Measurements from ENCODE around the gene IGSF21. TPM values are rescaled to one million over a fixed set of nuclear protein-coding genes. Genes with fewer than 3 reads are reported as not detected.
A peak's percentile ranks its signal among the peaks of the same experiment; 100 is the strongest.

The IGSF21 gene
- total RNA-seq, 1 donor from 2014 or later, result 0.35 TPM

DNA sequence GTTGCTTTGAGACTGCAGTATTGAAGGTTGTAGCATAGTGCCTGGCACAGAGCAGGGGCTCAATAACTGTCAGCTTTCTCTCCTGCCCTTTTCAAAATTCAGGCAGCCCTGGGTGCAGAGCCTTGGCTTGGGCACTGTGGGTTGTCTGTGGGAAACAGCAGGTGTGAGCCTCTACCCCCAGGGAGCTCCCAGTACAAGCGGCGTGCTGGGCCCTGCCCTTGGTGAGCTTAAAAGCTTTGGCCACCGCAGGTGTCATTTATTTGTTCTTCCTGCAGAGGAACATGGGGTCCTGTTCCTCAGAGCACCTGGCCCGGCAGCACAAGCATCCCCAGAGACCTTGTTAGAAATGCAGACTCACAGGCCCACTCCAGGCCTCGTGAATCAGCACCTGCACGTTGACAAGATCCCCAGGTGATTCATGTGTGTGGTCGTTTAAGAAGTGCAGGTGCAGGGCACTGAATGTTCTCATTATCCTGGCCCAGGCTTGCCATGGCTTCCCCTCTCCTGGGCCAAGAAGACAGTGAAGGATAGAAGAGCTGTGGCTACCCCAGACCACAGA, 29.9 kb upstream of the IGSF21 start:
- H3K27me3 Mint-ChIP-seq (ENCODE audit: low read depth), result peaks cover 41% of the 10 kb centered on the region
- peaks cover 5% of the 10 kb centered on the region for H3K4me1 Mint-ChIP-seq
- TF ChIP-seq, protein P1, sequence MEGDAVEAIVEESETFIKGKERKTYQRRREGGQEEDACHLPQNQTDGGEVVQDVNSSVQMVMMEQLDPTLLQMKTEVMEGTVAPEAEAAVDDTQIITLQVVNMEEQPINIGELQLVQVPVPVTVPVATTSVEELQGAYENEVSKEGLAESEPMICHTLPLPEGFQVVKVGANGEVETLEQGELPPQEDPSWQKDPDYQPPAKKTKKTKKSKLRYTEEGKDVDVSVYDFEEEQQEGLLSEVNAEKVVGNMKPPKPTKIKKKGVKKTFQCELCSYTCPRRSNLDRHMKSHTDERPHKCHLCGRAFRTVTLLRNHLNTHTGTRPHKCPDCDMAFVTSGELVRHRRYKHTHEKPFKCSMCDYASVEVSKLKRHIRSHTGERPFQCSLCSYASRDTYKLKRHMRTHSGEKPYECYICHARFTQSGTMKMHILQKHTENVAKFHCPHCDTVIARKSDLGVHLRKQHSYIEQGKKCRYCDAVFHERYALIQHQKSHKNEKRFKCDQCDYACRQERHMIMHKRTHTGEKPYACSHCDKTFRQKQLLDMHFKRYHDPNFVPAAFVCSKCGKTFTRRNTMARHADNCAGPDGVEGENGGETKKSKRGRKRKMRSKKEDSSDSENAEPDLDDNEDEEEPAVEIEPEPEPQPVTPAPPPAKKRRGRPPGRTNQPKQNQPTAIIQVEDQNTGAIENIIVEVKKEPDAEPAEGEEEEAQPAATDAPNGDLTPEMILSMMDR (conservative IDR thresholded peaks at IDR 0.05), result no peak
- H3K27ac Mint-ChIP-seq (ENCODE audit: unreplicated experiment), result peak overlapping the region; percentile 78
- no peaks in the 10 kb centered on the region for H3K9me3 Mint-ChIP-seq
- H3K36me3 Mint-ChIP-seq (ENCODE audit: low read depth), result no peaks in the 10 kb centered on the region
- DNase-seq (ENCODE audit: low read depth, low spot score), result no peak
- H3K4me3 Mint-ChIP-seq, result no peak overlapping the region

DNA sequence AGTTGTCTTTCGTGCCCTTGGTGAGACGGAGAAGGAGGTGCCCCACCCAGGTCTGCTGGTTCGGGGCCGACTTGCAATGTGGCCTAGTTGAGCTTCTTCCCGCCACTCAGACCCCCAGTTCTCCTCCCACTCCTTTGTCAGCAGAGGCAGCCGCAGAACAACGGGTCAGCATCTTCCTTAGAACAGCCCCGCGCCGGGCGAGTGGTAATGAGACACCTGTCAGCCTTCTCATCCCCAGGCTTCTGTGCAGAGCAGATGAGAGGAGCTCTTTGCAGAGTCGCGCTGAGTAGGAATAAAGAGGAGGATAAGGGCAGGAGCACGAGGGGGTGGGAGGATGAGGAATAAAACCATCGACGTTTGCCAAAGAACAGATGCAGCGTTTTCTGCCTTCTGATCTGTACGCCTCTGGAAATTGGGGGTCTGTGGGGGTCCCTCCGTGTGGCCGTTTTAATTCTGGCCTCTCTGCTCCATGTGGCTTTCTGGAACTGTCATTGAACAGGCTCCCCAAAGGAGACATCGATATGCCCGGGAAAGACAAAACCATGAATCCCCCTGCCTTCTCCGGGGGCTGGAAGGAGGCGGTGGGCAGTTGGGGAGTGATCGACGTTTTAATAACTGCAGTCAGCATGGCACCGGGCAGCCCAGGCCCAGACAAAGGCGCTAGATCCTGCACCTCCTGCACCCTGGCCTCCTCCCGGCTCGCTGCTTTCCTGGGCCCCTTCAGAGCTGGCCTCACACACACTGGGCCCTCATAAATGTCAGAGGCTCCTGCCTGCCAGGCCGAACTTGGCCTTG, 27.5 kb upstream of the IGSF21 start:
- Mint-ChIP-seq H3K27me3 (ENCODE audit: low read depth) (peaks cover 36% of the 10 kb centered on the region), H3K9me3 (no peaks in the 10 kb centered on the region)

DNA sequence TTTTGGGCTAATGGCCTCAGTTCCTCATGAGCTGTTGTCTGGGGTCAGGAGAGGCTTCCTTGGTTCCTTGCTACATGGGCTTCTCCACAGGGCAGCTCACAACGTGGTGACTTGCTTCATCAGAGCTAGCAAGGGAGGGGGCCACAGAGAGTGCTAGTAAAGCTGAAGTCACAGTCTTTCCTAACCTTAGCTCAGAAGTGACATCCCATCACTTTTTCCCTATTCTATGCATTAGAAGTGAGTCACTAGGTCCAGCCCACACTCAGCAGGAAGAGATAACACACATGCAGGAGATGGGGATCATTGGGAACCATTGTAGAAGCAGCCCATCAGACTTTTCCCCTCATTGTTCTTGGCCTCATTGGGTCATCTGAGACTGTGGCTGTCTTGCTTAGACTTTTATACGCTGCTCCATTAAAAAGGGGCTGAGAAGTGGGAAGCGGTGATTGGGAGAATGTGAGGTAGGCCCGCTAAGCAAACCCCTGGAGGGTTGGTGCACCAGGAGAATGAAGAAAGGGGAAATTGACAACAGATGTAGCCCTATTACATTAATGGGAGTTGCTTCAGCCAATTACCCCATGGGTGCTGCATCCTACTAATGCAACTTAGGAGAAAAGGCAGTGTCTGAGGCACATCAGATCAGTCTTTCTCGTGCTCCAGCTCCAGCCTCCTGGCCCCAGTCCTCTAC, 22.1 kb upstream of the IGSF21 start:
- H3K27me3 Mint-ChIP-seq (ENCODE audit: low read depth), result peaks cover 26% of the 10 kb centered on the region
- no peak for DNase-seq (ENCODE audit: low read depth, low spot score)

More for the DNA sequence above, 27.5 kb upstream of the IGSF21 start:
- TF ChIP-seq, protein P1 (conservative IDR thresholded peaks at IDR 0.05), result no peak
- no peak overlapping the region for H3K4me3 Mint-ChIP-seq
- peaks cover 5% of the 10 kb centered on the region for H3K4me1 Mint-ChIP-seq
- DNase-seq (ENCODE audit: low read depth, low spot score), result no peak
- H3K36me3 Mint-ChIP-seq (ENCODE audit: low read depth), result no peaks in the 10 kb centered on the region
- H3K27ac Mint-ChIP-seq (ENCODE audit: unreplicated experiment), result no peak overlapping the region

DNA sequence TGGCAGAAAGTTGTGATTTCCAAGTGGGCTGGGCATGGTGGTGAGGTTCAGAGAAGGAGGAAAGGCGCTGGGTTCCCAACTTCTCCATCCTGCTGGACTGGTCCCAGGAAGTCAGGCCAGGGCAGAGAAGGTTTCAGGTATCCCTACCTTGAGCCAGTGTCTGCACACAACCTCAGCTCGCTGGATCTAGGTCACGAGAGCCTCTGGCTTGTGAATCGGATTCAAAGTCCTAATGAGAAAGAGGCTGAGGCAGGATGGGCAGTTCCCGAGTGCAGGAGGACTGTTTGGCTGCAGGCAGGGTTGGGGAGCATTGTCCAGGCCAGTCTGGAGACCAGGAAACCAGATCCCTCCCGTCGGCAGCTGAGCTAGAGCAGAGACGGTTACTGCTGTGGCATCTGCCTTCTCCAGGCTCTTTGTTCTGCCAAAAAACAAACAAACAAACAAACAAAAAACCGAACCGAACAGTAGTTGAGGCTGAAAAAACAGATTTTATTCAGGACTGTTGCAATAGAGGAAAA, 19.5 kb upstream of the IGSF21 start:
- H3K36me3 Mint-ChIP-seq (ENCODE audit: low read depth), result no peaks in the 10 kb centered on the region
- TF ChIP-seq, protein P1 (conservative IDR thresholded peaks at IDR 0.05), result no peak
- no peak overlapping the region for H3K27ac Mint-ChIP-seq (ENCODE audit: unreplicated experiment)
- no peak for DNase-seq (ENCODE audit: low read depth, low spot score)
- peaks cover 29% of the 10 kb centered on the region for H3K27me3 Mint-ChIP-seq (ENCODE audit: low read depth)
- peaks cover 12% of the 10 kb centered on the region for H3K4me1 Mint-ChIP-seq
- H3K9me3 Mint-ChIP-seq, result no peaks in the 10 kb centered on the region
- H3K4me3 Mint-ChIP-seq, result no peak overlapping the region

More for the DNA sequence above, 22.1 kb upstream of the IGSF21 start:
- TF ChIP-seq, protein P1 (conservative IDR thresholded peaks at IDR 0.05), result no peak
- Mint-ChIP-seq H3K4me1 (peaks cover 2% of the 10 kb centered on the region), H3K4me3 (no peak overlapping the region), H3K36me3 (ENCODE audit: low read depth) (no peaks in the 10 kb centered on the region), H3K27ac (ENCODE audit: unreplicated experiment) (no peak overlapping the region), H3K9me3 (no peaks in the 10 kb centered on the region)

DNA sequence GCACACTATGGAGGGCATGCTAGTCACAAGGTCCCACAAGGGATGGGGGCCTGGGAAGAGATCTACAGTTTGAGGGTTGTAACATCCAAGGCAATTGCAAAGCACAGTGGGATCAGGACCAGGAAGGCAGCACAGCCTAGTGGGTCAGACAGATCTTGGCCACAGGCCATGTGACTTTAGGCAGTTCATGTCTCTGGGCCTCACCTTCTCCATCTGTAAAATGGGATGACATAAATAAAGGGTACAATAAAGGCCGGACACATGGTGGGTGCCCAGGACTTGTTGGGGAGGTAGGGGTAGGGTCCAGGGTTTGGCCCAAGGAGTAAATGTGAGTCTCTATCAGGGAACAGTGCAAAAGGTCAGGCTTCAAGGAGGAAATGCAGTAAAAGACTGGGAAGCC, 18.1 kb upstream of the IGSF21 start:
- H3K27me3 Mint-ChIP-seq (ENCODE audit: low read depth), result peaks cover 31% of the 10 kb centered on the region
- TF ChIP-seq, protein P1 (conservative IDR thresholded peaks at IDR 0.05), result no peak
- no peaks in the 10 kb centered on the region for H3K9me3 Mint-ChIP-seq
- no peaks in the 10 kb centered on the region for H3K36me3 Mint-ChIP-seq (ENCODE audit: low read depth)
- no peak overlapping the region for H3K27ac Mint-ChIP-seq (ENCODE audit: unreplicated experiment)
- DNase-seq (ENCODE audit: low read depth, low spot score), result no peak
- H3K4me1 Mint-ChIP-seq, result peaks cover 12% of the 10 kb centered on the region
- no peak overlapping the region for H3K4me3 Mint-ChIP-seq
